Activated CD8-positive, alpha-beta memory T cell treated with anti-CD3 and anti-CD28 coated beads for 36 hours (primary cell): ENCODE data around the gene GRWD1. TPM values are rescaled to one million over a fixed set of nuclear protein-coding genes. Genes with fewer than 3 reads are reported as not detected.

Experiments
- CTCF ChIA-PET: fragments of 350-600 bp; sonication (Branson Sonifier 250); formaldehyde crosslinking; loops from one replicate; lab custom pipeline; 2021; ENCODE audit warnings: antibody characterized with exemption; lab: Charles Lee
- POLR2A ChIA-PET: fragments of 350-600 bp; sonication (Branson Sonifier 250); formaldehyde crosslinking; loops from one replicate; lab custom pipeline; 2021; ENCODE audit warnings: antibody characterized with exemption; lab: Charles Lee
- total RNA-seq, 2 experiments: library from RNA; stranded (reverse); gene quantifications; one replicate each; pipeline ENCODE4 v1.2.3, GENCODE V29; 2021

Gene GRWD1
- total RNA-seq, 2 experiments from 2014 or later: 98.5 to 102 TPM

DNA sequence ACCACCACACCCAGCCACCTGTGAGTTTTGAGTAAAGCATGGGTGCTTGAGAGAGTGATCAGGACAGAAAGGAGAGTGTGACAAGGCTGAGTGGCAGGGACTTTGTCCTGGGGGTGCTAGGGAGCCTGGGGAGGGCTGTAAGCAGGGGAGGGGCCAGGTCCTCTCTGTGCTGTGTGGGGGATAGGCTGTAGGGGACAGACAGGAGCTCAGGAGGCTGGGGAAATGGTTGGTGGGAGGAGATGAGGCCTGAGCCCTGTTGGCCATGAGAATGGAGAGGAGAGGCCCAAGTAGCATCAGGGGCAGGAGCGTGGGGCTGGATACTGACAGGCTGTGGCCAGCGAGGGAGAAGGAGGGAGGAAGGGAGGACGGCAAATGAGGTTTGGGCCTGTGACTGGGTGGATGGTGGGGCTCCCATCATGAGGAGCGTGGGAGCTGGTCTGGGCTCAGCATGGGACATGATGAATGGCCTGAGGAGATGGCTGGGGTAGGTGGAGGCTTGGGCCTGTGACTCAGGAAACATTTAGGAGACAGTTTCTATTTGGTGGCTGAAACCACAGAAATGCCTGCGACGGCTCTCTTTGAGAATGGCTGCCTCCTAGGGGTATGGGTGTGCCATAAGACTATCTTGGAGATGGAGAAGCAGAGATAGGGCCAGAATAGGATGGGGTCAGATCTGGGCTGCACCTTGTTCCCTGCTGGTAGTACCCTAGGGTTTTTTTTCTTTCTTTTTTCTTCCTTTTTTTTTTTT, 27.3 kb upstream of the GRWD1 start:
- POLR2A ChIA-PET: interaction anchor here (0.5 to 1.4 kb wide), 3 partner anchors 38 to 56 kb away, joined by 4 to 6 read pairs (median 5); no protein-coding TSS in a partner anchor
- CTCF ChIA-PET: interaction anchor here (0.7 to 1.1 kb wide), 3 partner anchors 17 to 23 kb away, joined by 3 to 5 read pairs (median 4); no protein-coding TSS in a partner anchor

DNA sequence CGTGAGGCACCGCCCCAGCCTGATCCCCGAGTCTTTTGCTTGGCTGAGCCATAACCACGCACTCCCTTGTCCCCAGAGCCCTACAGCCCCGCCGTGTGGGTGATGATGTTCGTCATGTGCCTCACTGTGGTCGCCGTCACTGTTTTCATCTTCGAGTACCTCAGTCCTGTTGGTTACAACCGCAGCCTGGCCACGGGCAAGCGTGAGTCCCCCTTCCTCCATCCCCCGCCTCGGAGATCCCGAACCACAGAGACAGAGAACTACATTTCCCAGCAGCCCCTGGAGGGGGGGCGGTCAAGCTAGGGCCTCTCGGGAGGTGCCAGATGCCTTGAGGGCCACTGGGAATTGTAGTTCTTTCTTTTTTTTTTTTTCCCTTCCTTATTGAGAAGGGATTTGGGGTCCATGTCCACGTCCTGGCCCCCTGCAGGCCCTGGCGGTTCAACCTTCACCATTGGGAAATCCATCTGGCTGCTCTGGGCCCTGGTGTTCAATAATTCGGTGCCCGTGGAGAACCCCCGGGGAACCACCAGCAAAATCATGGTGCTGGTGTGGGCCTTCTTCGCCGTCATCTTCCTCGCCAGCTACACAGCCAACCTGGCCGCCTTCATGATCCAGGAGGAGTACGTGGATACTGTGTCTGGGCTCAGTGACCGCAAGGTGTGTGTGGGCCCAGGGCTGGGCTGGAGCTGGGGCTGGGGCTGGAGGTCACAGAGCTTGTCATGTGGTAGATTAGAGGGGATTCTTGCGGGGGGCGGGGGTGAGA, 26.4 kb upstream of the GRWD1 start:
- CTCF ChIA-PET: interaction anchor here (0.9 to 1.1 kb wide), 2 partner anchors 18 to 24 kb away, joined by 3 to 5 read pairs; no protein-coding TSS in a partner anchor
- POLR2A ChIA-PET: interaction anchor here (0.5 to 1.4 kb wide), 2 partner anchors 57 to 120 kb away, joined by 5 to 7 read pairs; no protein-coding TSS in a partner anchor

DNA sequence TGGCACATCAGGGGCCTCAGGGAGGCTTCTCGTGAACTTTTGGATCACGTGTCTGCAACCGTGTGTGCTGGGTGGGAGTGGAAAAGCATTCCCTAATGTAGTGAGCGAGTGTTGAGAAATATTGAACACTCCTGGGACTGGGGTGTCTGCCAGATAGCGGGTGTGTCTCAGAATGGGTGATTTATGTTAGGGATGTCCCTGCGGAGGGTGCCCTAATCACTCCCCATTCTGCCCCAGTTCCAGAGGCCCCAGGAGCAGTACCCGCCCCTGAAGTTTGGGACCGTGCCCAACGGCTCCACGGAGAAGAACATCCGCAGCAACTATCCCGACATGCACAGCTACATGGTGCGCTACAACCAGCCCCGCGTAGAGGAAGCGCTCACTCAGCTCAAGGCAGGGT, 24.2 kb upstream of the GRWD1 start:
- ChIA-PET CTCF (no interaction called here), POLR2A (no interaction called here)

DNA sequence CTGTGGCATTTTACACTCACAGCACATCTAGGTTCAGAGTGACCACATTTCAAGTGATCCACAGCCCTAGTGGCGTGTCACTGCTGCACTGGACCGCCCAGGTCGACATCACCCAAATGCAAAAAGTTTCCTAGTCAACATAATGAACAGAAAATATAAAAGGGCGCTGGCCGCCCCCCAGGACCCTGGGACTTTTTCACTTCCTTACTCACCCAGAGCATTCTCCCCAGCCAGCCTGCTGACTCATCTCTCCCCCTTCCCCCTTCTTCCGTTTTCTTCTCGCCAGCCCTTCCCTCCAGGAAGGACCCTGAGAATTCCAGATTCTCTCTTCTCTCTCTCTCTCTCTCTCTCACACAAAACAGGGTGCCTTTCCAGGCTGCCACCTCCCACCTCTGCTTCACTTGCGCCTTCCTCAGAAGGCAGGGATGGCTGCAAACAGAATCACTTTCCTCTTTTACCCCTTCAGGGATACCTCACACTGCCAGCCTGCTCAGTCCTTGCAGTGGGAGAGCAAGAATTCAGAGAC, 21.0 kb upstream of the GRWD1 start:
- CTCF ChIA-PET: no interaction called here

DNA sequence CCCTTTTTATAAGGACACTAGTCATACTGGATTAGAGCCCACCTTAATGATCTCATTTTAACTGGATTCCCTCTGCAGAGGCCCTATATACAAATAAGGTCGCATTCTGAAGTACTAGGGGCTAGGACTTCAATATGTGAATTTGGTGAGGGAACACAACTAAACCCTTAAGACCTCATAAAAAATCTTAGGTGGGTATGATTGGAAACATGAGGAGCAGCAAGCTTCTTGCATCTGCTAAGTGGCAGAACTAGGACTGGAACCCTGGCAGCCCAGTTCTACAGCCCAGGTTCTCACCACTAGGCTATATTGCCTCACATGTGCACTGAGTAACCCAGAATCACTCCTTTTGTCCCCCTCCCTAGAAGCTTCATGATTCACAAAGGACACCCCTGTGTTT, 17.1 kb upstream of the GRWD1 start:
- POLR2A ChIA-PET: no interaction called here
- CTCF ChIA-PET: interaction anchor here (0.5 kb wide), 1 partner anchor 77 kb away, joined by 3 read pairs; no protein-coding TSS in a partner anchor

More for the DNA sequence above, 21.0 kb upstream of the GRWD1 start:
- POLR2A ChIA-PET: no interaction called here

DNA sequence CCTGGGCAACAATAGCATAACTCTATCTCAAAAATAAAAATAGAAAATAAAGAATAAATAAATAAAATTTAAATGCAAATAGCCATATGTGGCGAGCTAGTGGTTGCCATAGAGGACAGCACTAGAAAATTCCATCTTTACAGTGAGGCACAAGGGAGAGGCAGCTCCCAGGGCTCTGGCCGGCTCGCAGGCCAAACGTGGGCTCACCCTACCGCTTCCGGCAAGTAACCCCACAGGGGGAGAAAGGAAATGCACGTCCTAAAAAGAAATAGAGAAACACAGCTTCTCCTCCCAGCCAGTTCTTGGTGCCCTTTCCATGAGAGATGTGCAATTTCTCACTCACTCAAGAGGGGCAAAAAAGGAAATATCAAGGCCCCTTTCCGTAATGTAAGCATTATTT, 12.4 kb upstream of the GRWD1 start:
- ChIA-PET POLR2A (no interaction called here), CTCF (interaction anchor here (1.2 kb wide), 1 partner anchor 10 kb away, joined by 7 read pairs; no protein-coding TSS in a partner anchor)

DNA sequence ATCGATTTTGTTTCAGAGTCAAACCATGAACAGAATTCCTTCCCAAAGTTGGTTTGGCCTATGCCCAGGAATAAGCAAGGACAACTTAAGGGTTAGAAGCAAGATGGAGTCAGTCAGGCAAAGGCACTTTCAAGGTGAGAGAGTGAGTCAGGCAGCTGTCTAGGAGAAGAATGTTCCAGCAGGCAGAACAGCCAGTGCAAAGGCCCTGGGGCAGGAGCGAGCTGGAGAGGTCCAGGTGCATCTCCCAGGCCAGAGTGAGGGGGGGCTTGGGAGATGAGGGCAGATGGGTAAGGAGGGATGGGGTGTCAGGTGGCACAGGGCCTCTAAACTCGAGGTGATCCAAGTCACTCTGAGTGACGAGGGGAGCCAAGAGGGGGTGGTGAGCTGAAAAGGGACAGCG, 9.2 kb upstream of the GRWD1 start:
- CTCF ChIA-PET: interaction anchor here (1.4 kb wide), 1 partner anchor 53 kb away, joined by 4 read pairs; no protein-coding TSS in a partner anchor
- POLR2A ChIA-PET: no interaction called here

DNA sequence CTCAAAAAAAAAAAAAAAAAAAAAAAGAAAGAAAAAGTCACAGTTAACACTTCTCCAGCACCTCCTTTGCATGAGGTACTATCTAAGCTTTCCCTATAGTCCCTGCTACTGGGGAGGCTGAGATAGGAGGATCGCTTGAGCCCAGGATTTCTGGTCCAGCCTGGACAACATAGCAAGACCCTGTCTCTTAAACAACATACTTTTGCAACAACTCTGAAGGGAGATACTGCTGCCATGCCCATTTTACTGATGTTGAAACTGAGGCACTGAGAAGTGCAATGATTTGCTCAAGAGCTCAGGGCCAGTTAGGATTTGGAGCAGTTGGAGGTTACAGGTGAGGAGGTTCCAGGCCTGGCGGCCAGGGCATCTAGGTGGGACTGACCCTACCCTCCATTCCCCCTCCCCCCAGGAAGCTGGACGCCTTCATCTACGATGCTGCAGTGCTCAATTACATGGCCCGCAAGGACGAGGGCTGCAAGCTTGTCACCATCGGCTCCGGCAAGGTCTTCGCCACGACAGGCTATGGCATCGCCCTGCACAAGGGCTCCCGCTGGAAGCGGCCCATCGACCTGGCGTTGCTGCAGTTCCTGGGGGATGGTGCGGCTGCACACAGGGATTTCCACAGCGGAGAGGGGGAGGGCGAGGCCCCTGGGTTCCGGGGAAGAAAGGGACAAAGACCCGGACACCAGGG, 4.3 kb upstream of the GRWD1 start:
- POLR2A ChIA-PET: no interaction called here
- CTCF ChIA-PET: no interaction called here

DNA sequence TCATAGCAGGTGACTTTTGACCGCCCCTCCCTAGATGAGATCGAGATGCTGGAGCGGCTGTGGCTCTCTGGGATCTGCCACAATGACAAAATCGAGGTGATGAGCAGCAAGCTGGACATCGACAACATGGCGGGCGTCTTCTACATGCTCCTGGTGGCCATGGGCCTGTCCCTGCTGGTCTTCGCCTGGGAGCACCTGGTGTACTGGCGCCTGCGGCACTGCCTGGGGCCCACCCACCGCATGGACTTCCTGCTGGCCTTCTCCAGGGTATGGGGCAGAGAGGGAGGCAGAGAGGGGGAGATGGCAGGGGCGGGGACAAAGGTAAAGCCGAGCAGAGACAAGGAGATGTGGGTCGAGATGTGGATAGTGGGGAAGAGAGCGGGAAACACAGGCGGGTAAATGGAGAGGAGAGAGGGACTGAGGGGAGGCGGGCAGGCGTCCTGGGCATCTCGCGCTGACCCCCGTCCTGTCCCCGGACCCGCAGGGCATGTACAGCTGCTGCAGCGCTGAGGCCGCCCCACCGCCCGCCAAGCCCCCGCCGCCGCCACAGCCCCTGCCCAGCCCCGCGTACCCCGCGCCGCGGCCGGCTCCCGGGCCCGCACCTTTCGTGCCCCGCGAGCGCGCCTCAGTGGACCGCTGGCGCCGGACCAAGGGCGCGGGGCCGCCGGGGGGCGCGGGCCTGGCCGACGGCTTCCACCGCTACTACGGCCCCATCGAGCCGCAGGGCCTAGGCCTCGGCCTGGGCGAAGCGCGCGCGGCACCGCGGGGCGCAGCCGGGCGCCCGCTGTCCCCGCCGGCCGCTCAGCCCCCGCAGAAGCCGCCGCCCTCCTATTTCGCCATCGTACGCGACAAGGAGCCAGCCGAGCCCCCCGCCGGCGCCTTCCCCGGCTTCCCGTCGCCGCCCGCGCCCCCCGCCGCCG, 3.4 kb upstream of the GRWD1 start:
- ChIA-PET CTCF (no interaction called here), POLR2A (no interaction called here)

DNA sequence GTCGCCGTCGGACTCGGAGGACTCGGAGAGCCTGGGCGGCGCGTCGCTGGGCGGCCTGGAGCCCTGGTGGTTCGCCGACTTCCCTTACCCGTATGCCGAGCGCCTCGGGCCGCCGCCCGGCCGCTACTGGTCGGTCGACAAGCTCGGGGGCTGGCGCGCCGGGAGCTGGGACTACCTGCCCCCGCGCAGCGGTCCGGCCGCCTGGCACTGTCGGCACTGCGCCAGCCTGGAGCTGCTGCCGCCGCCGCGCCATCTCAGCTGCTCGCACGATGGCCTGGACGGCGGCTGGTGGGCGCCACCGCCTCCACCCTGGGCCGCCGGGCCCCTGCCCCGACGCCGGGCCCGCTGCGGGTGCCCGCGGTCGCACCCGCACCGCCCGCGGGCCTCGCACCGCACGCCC, 2.5 kb upstream of the GRWD1 start:
- POLR2A ChIA-PET: no interaction called here

DNA sequence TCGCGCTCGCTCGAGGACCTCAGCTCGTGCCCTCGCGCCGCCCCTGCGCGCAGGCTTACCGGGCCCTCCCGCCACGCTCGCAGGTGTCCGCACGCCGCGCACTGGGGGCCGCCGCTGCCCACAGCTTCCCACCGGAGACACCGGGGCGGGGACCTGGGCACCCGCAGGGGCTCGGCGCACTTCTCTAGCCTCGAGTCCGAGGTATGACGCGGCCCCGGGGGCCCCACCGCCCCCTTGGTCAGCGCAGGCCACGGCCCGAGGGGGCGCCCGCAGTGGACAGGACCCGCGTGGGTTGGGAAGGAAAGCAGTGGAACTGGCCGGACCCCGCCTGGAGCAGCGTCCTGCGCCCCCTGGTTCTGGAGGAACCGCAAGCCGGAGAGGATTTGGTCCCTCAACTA, 2.1 kb upstream of the GRWD1 start:
- ChIA-PET POLR2A (interaction anchor here (0.6 kb wide), 1 partner anchor 756 kb away, joined by 4 read pairs; no protein-coding TSS in a partner anchor), CTCF (interaction anchor here (0.6 to 2.3 kb wide), 3 partner anchors 29 to 110 kb away, joined by 3 to 8 read pairs (median 5); partner anchors contain the start of gene KDELR1)

More for the DNA sequence above, 2.5 kb upstream of the GRWD1 start:
- CTCF ChIA-PET: interaction anchor here (1.2 to 2.3 kb wide), 2 partner anchors 52 to 109 kb away, joined by 5 to 8 read pairs; partner anchors contain the start of gene KDELR1

DNA sequence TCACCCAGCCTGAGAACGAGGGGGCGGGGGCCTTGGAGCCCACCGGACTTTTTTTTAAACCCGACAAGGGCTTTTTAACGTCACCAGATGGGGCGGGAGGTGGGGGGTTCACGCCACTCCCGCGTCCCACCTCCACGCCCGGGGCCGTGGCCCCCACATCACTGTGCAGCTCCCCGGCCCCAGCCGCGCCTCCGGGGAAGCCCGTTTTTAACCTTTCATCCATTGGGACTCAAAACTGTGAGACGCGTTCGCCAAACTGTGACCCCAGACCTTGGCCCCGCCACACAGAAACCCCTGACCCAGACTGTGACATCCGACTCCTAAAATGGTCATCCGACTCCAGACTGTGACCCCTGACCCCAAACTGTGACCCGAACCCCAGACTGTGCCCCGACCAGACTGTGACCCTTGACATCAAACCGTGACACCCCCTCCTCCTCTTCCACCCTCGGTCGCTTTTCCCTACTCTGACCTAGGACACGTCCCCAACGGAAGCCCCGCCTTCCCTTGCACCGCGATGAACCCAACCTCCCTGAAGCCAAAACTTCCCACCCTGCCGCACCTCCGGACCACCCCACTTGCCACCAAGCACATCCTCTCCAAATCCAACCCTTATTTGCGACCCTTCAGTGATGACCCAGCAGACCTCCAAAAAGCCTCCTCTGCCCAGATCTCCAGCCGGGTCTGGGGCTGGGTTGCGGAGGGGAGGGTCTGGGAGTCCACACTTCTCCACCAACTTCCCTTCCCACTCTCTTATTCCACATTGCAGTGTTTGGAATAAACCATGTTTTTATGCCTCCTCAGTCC, 1.5 kb upstream of the GRWD1 start:
- POLR2A ChIA-PET: interaction anchor here (0.6 kb wide), 1 partner anchor 757 kb away, joined by 4 read pairs; no protein-coding TSS in a partner anchor
- CTCF ChIA-PET: interaction anchor here (0.6 to 2.3 kb wide), 4 partner anchors 20 to 110 kb away, joined by 3 to 8 read pairs (median 4); partner anchors contain the start of gene KDELR1

DNA sequence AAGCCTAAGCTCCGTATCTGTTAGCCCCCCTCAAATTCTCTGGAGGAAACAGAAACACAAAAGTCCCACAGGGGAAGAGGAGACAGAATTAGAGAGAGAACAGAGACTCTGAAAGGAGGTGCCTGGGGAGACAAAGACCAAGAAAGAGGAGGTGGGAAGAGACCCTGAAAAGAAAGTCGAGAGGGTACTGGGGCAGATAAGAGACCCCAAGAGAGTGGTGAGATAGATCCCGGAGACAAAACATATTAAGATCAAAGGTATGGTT, 915 bp upstream of the GRWD1 start:
- ChIA-PET CTCF (interaction anchor here (0.7 to 2.3 kb wide), 3 partner anchors 20 to 850 kb away, joined by 3 to 8 read pairs (median 3); partner anchors contain the start of gene KDELR1), POLR2A (no interaction called here)

DNA sequence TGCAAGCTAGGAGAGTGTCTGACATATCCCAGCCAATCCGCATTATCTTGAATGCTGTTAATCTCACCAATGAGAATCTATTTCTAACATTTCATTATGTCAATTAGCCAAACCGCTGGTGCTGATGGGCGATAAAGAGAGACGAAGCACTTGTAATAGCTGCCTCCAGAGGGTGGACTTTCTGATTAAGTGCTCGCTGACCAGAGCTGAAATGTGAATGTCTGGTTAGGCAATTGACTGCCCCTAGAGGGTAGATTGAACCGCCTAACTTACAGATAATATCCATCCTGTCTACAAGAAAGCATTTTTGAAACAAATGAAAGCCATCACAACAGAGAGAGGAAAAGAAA, 552 bp upstream of the GRWD1 start:
- ChIA-PET CTCF (interaction anchor here (0.7 to 2.3 kb wide), 3 partner anchors 20 to 851 kb away, joined by 3 to 8 read pairs (median 3); partner anchors contain the start of gene KDELR1), POLR2A (no interaction called here)

DNA sequence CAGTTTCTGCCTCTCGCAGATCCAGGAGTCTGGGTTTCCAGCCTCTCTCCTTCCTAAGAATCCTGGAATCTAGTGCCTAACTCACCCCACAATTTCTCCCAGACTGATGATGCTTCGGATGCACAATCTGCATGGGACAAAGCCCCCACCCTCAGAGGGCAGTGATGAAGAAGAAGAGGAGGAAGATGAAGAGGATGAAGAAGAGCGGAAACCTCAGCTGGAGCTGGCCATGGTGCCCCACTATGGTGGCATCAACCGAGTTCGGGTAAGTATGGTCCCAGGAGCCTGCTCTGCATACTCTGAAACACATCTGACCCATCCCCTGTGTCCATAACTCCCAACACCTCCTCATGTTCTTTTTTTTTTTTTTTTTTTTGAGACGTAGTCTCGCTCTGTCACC, 796 bp downstream of the GRWD1 start:
- ChIA-PET CTCF (interaction anchor here (1.0 to 1.5 kb wide), 2 partner anchors 24 to 55 kb away, joined by 3 to 4 read pairs; partner anchors contain the start of gene KDELR1), POLR2A (interaction anchor here (0.6 kb wide), 1 partner anchor 23 kb away, joined by 4 read pairs; no protein-coding TSS in a partner anchor)

DNA sequence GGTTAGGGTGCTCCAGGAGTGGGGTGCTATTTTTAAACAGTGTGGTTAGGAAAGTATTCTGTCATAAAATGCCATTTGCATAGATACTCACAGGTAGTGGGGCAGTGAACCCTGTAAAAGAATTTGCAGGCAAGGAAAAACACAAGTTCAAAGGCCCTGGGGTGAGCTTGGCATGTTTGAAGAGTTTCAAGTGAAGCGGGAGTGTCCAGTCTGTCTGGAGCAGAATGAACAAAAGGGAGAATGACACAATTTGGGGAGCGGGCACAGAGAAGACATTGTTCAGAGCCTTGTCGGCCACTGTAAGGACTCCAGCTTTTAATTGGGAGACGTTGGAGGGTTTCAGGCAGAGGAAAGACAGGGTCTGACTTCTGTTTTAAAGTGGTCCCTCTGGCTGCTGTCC, 2.8 kb downstream of the GRWD1 start:
- ChIA-PET CTCF (interaction anchor here (1.6 kb wide), 1 partner anchor 58 kb away, joined by 5 read pairs; the partner anchor contains the start of gene KDELR1), POLR2A (no interaction called here)

DNA sequence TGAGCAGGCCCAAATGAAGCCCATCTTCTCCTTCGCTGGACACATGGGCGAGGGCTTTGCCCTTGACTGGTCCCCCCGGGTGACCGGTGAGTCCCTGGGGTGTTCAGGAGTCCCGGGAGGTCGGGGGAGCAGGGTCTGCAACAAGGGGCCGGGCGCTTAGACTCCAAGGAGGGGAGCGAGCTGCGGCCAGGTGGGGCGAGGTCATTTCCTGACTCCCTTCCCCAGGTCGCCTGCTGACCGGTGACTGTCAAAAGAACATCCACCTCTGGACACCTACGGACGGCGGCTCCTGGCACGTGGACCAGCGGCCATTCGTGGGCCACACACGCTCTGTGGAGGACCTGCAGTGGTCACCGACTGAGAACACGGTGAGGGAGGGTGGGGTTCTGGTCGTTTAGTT, 4.7 kb downstream of the GRWD1 start:
- ChIA-PET CTCF (no interaction called here), POLR2A (no interaction called here)
